Stimulated activated CD4-positive, alpha-beta T cell treated with anti-CD3 and anti-CD28 coated beads, TNF-alpha, amount 100 ng/mL, for 48 hours (primary cell): Measurements from ENCODE around the gene FXYD6.
A peak's percentile ranks its signal among the peaks of the same experiment; 100 is the strongest.

ENCODE experiments used
- DNase-seq, 3 donors: peaks; one replicate each; pipeline ENCODE4 v3.0.0-alpha.2; 2020; ENCODE audit warnings: low read depth in 3 of 3

The FXYD6 gene

GRCh38 chr11:117849781-117850414 lies 26.6 kb downstream of the FXYD6 start:
- no peak for DNase-seq

GRCh38 chr11:117843666-117844484 lies 32.6 kb downstream of the FXYD6 start:
- peak; percentile 69 to 79 (median 76) for DNase-seq

- no peak for DNase-seq
These were observed 34.1 kb downstream of the FXYD6 start for GRCh38 chr11:117842131-117842941.

GRCh38 chr11:117841551-117842031 lies 34.9 kb downstream of the FXYD6 start:
- DNase-seq = no peak

- DNase-seq = no peak
These were observed 35.4 kb downstream of the FXYD6 start for GRCh38 chr11:117840881-117841550.

- DNase-seq = no peak
These were observed 36.3 kb downstream of the FXYD6 start for GRCh38 chr11:117839936-117840813.

GRCh38 chr11:117839380-117839881 lies 37.0 kb downstream of the FXYD6 start:
- DNase-seq = no peak

GRCh38 chr11:117838901-117839300 lies 37.6 kb downstream of the FXYD6 start:
- DNase-seq = no peak

- DNase-seq = no peak
These were observed 38.7 kb downstream of the FXYD6 start for GRCh38 chr11:117837791-117838190.

GRCh38 chr11:117837070-117837776 lies 39.2 kb downstream of the FXYD6 start:
- DNase-seq = no peak

- no peak for DNase-seq
These were observed 40.1 kb downstream of the FXYD6 start for GRCh38 chr11:117836077-117836960.

- DNase-seq = no peak
These were observed 40.9 kb downstream of the FXYD6 start for GRCh38 chr11:117835576-117835975.

- DNase-seq = no peak
These were observed 41.5 kb downstream of the FXYD6 start for GRCh38 chr11:117834838-117835443.

GRCh38 chr11:117834068-117834810 lies 42.2 kb downstream of the FXYD6 start:
- DNase-seq = no peak

- DNase-seq = no peak
These were observed 43.0 kb downstream of the FXYD6 start for GRCh38 chr11:117833401-117833891.

GRCh38 chr11:117832511-117832910 lies 43.9 kb downstream of the FXYD6 start:
- no peak for DNase-seq

- no peak for DNase-seq
These were observed 44.6 kb downstream of the FXYD6 start for GRCh38 chr11:117831661-117832415.
